ENCODE data around the gene PLAC8. TPM values are rescaled to one million over a fixed set of nuclear protein-coding genes. Genes with fewer than 3 reads are reported as not detected.
"Not testable (repeated sequence)": the region's sequence is repeated elsewhere in the genome, so short reads cannot be mapped to it uniquely, and the experiment has no call there.

Gene PLAC8
- total RNA-seq, 6 experiments from 2014 or later = 6.0 to 18.9 (median 11.8) TPM

DNA sequence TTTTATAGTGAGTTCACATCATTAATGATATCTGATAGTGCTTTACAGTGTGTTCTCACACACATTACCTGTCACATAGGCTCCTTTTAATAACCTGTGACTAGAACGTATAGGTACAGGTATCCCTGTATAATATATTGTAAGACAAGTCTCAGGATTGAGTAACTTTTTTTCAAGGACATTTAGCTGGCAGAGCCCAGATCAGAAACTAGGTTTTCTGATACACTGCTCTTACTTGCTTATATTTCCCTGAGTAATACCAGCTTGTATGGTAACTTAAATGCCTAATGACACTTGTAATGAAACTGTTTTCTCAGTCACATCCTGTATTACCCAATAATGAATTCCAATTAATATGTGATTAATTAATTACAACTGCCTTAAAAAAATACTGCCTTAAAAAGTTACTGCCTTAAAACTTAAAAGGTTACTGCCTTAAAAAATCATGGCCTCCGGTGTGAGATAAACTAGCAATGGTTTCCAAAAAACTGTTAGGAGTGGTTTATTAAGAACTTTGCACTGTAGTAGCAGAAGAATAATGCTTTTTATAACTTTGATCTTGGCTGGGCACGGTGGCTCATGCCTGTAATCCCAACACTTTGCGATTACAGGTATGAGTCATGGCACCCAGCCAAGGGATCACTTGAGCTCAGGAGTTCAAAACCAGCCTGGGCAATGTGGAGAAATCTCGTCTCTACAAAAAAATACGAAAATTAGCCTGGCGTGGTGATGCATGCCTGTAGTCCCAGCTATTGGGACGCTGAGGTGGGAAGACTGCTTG lies 67.6 kb downstream of the PLAC8 start:
- no peak overlapping the region for H3K4me3 ChIP-seq
- no peaks in the 10 kb centered on the region for H3K27me3 ChIP-seq
- WGBS (ENCODE audit: insufficient coverage, low coverage, low lambda C conversion rate, missing lambda C conversion rate) = 63% methylated on average over 6 of the region's 8 CpGs
- no peaks in the 10 kb centered on the region for H3K9me3 ChIP-seq
- peaks cover 0 to 14% (median 1%) of the 10 kb centered on the region in 4 donors for H3K36me3 ChIP-seq
- TF ChIP-seq POLR2A (IDR thresholded peaks at IDR 0.05) = no peak
- TF ChIP-seq, protein P1, sequence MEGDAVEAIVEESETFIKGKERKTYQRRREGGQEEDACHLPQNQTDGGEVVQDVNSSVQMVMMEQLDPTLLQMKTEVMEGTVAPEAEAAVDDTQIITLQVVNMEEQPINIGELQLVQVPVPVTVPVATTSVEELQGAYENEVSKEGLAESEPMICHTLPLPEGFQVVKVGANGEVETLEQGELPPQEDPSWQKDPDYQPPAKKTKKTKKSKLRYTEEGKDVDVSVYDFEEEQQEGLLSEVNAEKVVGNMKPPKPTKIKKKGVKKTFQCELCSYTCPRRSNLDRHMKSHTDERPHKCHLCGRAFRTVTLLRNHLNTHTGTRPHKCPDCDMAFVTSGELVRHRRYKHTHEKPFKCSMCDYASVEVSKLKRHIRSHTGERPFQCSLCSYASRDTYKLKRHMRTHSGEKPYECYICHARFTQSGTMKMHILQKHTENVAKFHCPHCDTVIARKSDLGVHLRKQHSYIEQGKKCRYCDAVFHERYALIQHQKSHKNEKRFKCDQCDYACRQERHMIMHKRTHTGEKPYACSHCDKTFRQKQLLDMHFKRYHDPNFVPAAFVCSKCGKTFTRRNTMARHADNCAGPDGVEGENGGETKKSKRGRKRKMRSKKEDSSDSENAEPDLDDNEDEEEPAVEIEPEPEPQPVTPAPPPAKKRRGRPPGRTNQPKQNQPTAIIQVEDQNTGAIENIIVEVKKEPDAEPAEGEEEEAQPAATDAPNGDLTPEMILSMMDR (IDR thresholded peaks at IDR 0.05) = no peak
- H3K4me1 ChIP-seq = no peaks in the 10 kb centered on the region
- intact Hi-C loops (cut with DNase I) = no loop called here
- no peak overlapping the region for H3K27ac ChIP-seq
- DNase-seq = no peak
- no peak for ATAC-seq

DNA sequence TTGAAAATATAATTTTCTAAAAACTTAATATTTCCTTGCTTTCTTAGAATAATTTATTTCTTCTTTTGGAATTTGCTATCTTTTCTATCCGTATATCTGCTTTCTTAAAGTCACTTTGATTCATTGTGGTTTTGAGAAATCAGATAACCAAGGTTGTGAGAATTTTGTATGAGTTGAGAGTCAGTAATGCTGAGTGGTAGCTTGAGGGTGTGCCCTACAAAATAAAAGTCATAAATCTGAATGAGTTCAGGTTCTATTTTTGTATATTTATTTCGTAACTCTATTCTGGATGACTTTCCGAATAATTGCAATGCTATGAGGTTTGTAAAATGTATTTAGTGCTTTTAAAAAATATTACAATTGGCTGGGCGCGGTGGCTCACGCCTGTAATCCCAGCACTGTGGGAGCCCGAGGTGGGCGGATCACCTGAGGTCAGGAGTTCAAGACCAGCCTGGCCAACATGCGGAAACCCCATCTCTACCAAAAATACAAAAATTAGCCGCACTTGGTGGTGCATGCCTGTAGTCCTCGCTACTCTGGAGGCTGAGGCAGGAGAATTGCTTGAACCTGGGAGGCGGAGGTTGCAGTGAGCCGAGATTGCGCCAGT lies 70.6 kb downstream of the PLAC8 start:
- no peak overlapping the region for H3K27ac ChIP-seq
- no peaks in the 10 kb centered on the region for H3K27me3 ChIP-seq
- TF ChIP-seq, protein P1 (IDR thresholded peaks at IDR 0.05) = no peak
- no peak for TF ChIP-seq POLR2A (IDR thresholded peaks at IDR 0.05)
- no peak for DNase-seq
- ATAC-seq = no peak
- intact Hi-C loops (cut with DNase I) = no loop called here
- no peaks in the 10 kb centered on the region for H3K4me1 ChIP-seq
- peaks cover 0 to 2% (median 0%) of the 10 kb centered on the region in 4 donors for H3K36me3 ChIP-seq
- whole genome bisulfite sequencing (ENCODE audit: insufficient coverage, low coverage, low lambda C conversion rate, missing lambda C conversion rate) = 91% methylated on average over 14 of the region's 14 CpGs
- no peak overlapping the region for H3K4me3 ChIP-seq
- H3K9me3 ChIP-seq = no peaks in the 10 kb centered on the region

DNA sequence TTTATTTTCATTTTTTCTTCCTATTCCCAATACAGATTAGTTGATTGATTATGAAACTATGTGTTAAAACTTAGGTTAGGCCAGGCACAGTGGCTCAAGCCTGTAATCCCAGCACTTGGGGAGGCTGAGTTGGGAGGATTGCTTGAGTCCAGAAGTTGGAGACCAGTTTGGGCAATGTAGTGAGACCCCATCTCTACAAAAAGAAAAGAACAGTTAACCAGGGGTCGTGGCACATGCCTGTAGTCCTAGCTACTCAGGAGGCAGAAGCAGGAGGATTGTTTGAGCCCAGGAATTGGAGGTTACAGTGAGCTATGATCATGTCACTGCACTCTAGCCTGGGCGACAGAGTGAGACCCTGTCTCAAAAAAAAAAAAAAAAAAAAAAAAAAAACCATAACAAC lies 71.4 kb downstream of the PLAC8 start:
- H3K4me3 ChIP-seq; H3K36me3 ChIP-seq; ATAC-seq; H3K27me3 ChIP-seq; H3K27ac ChIP-seq; H3K4me1 ChIP-seq; intact Hi-C loops (cut with DNase I); DNase-seq; H3K9me3 ChIP-seq: not testable (repeated sequence)
- whole genome bisulfite sequencing (ENCODE audit: insufficient coverage, low coverage, low lambda C conversion rate, missing lambda C conversion rate) = no CpG with 5 or more reads among the region's 2 CpGs

DNA sequence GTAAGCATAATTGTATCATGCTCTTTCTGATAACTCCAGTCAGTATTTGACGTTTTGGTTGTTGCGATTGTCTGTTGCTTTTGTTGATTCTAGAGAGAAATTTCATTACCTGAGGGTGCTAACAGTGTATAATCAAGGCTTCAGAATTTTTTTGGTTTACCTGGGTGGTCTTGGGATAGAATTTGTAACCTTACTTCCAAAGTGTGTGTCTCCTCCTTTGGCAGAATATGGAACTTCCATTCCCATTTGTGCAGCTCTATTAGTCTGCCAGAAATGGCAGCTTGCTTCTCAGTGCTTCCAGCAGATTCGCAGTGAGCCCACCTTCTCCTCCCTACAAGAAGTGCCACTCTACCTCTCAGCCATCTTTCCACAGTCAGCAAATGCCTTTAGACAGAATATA lies 74.3 kb downstream of the PLAC8 start:
- TF ChIP-seq POLR2A (IDR thresholded peaks at IDR 0.05) = no peak
- TF ChIP-seq, protein P1 (IDR thresholded peaks at IDR 0.05) = no peak
- DNase-seq (no peak), ATAC-seq (no peak)
- H3K27me3 ChIP-seq = no peaks in the 10 kb centered on the region
- no peaks in the 10 kb centered on the region for H3K9me3 ChIP-seq
- no peak overlapping the region for H3K4me3 ChIP-seq
- WGBS (ENCODE audit: insufficient coverage, low coverage, low lambda C conversion rate, missing lambda C conversion rate) = 94% methylated on average over 3 of the region's 3 CpGs
- no peaks in the 10 kb centered on the region for H3K36me3 ChIP-seq
- no peak overlapping the region for H3K27ac ChIP-seq
- intact Hi-C loops (cut with DNase I) = no loop called here
- peaks cover 0 to 15% (median 3%) of the 10 kb centered on the region in 4 donors for H3K4me1 ChIP-seq

Other genes with a start within 250 kb of the PLAC8 start
- 100 to 1,000 TPM; 117 to 161 (median 128) TPM for gene SEC31A, start 223.6 kb downstream of the PLAC8 start, total RNA-seq
- 1 to 10 TPM in 5 of 6 experiments, under 1 TPM in 1; 0.92 to 3.8 (median 3.0) TPM for gene THAP9, start 214.0 kb downstream of the PLAC8 start, total RNA-seq
- gene LIN54, start 103.9 kb downstream of the PLAC8 start, total RNA-seq = 1 to 10 TPM; 5.4 to 8.1 (median 6.0) TPM
- 10 to 100 TPM; 11.1 to 18.9 (median 14.7) TPM for gene COPS4, start 79.5 kb downstream of the PLAC8 start, total RNA-seq
- gene COQ2, start 170.1 kb upstream of the PLAC8 start, total RNA-seq = 10 to 100 TPM in 4 of 6 experiments, 1 to 10 TPM in 2; 6.9 to 15.5 (median 10.6) TPM
- gene HPSE, start 220.1 kb upstream of the PLAC8 start, total RNA-seq = 1 to 10 TPM in 3 of 6 experiments, under 1 TPM in 3; 0.68 to 2.0 (median 1.2) TPM

Data from right lobe of liver (tissue), 6 donors.